ENCODE data around the gene CD300LF. TPM values are rescaled to one million over a fixed set of nuclear protein-coding genes. Genes with fewer than 3 reads are reported as not detected.
A peak's percentile ranks its signal among the peaks of the same experiment; 100 is the strongest.

The CD300LF gene
- total RNA-seq, 4 donors from 2014 or later = 0.27 to 0.41 TPM; not detected in 2

- no peak overlapping the region for H3K27ac ChIP-seq
- no peaks in the 10 kb centered on the region for H3K36me3 ChIP-seq
Measured at GRCh38 chr17:74678541-74678940, 34.2 kb downstream of the CD300LF start.

GRCh38 chr17:74677558-74678466 lies 34.9 kb downstream of the CD300LF start:
- intact Hi-C loops (cut with DNase I; ENCODE audit: low total_unique reads) = no loop called here
- DNase-seq = peak in 1 of 2 donors; percentile 21
- Histone ChIP-seq H3K27me3 (no peaks in the 10 kb centered on the region), H3K4me3 (no peak overlapping the region), H3K9me3 (no peaks in the 10 kb centered on the region), H3K27ac (no peak overlapping the region), H3K4me1 (no peaks in the 10 kb centered on the region), H3K36me3 (no peaks in the 10 kb centered on the region)
- no peak for TF ChIP-seq POLR2A (IDR thresholded peaks at IDR 0.05)
- no peak for TF ChIP-seq CTCF (IDR thresholded peaks at IDR 0.05)

More at GRCh38 chr17:74678541-74678940, 34.2 kb downstream of the CD300LF start:
- H3K27me3 ChIP-seq = no peaks in the 10 kb centered on the region
- intact Hi-C loops (cut with DNase I; ENCODE audit: low total_unique reads) = no loop called here
- TF ChIP-seq POLR2A (IDR thresholded peaks at IDR 0.05) (no peak), CTCF (IDR thresholded peaks at IDR 0.05) (no peak)
- DNase-seq = no peak
- no peak overlapping the region for H3K4me3 ChIP-seq
- H3K4me1 ChIP-seq = no peaks in the 10 kb centered on the region
- no peaks in the 10 kb centered on the region for H3K9me3 ChIP-seq

GRCh38 chr17:74671031-74671771 lies 41.5 kb downstream of the CD300LF start:
- Histone ChIP-seq H3K27me3 (peaks cover 0 to 4% of the 10 kb centered on the region in 2 donors), H3K4me3 (no peak overlapping the region), H3K36me3 (no peaks in the 10 kb centered on the region), H3K27ac (no peak overlapping the region), H3K4me1 (no peaks in the 10 kb centered on the region), H3K9me3 (no peaks in the 10 kb centered on the region)
- peak; percentile 24 to 25 for DNase-seq
- intact Hi-C loops (cut with DNase I; ENCODE audit: low total_unique reads) = no loop called here
- TF ChIP-seq POLR2A (IDR thresholded peaks at IDR 0.05) (no peak), CTCF (IDR thresholded peaks at IDR 0.05) (no peak)

- no peaks in the 10 kb centered on the region for H3K36me3 ChIP-seq
- no peak overlapping the region for H3K4me3 ChIP-seq
- no peaks in the 10 kb centered on the region for H3K9me3 ChIP-seq
- H3K27ac ChIP-seq = no peak overlapping the region
- intact Hi-C loops (cut with DNase I; ENCODE audit: low total_unique reads) = no loop called here
- TF ChIP-seq POLR2A (IDR thresholded peaks at IDR 0.05) (no peak), CTCF (IDR thresholded peaks at IDR 0.05) (no peak)
- H3K27me3 ChIP-seq = peaks cover 0 to 4% of the 10 kb centered on the region in 2 donors
- DNase-seq = no peak
- no peaks in the 10 kb centered on the region for H3K4me1 ChIP-seq
Measured at GRCh38 chr17:74670329-74670728, 42.4 kb downstream of the CD300LF start.

- Histone ChIP-seq H3K9me3 (no peaks in the 10 kb centered on the region), H3K4me1 (no peaks in the 10 kb centered on the region), H3K27ac (no peak overlapping the region), H3K4me3 (no peak overlapping the region), H3K27me3 (peaks cover 0 to 7% of the 10 kb centered on the region in 2 donors), H3K36me3 (no peaks in the 10 kb centered on the region)
- intact Hi-C loops (cut with DNase I; ENCODE audit: low total_unique reads) = no loop called here
- DNase-seq = no peak
- TF ChIP-seq CTCF (IDR thresholded peaks at IDR 0.05) (no peak), POLR2A (IDR thresholded peaks at IDR 0.05) (no peak)
Measured at GRCh38 chr17:74663561-74663960, 49.2 kb downstream of the CD300LF start.

All from uterus (tissue), 4 donors.